SJCRH30 (cell line): ENCODE measurements around the gene SCN8A. TPM values are rescaled to one million over a fixed set of nuclear protein-coding genes. Genes with fewer than 3 reads are reported as not detected.
"Not testable (repeated sequence)": the region's sequence is repeated elsewhere in the genome, so short reads cannot be mapped to it uniquely, and the experiment has no call there.

Source experiments
- DNase-seq, 2 experiments: peaks; one replicate each; pipeline ENCODE4 v3.0.0-alpha.2; 2015 to 2020
- H3K27ac ChIP-seq: fragments of 250-450 bp; sonication (Bioruptor Pico); 2 replicates; pipeline ENCODE4 v1.5.1; 2020; ENCODE audit warnings: mild to moderate bottlenecking, moderate library complexity
- H3K27me3 ChIP-seq: fragments of 250-450 bp; sonication (Bioruptor Pico); 2 replicates; pipeline ENCODE4 v1.5.1; 2020; ENCODE audit warnings: mild to moderate bottlenecking, moderate library complexity
- H3K36me3 ChIP-seq: fragments of 250-450 bp; sonication (Bioruptor Pico); 2 replicates; pipeline ENCODE4 v1.5.1; 2020; ENCODE audit warnings: mild to moderate bottlenecking, moderate library complexity
- H3K4me1 ChIP-seq: fragments of 250-450 bp; sonication (Bioruptor Pico); 2 replicates; pipeline ENCODE4 v1.5.1; 2020; ENCODE audit warnings: mild to moderate bottlenecking, moderate library complexity
- H3K4me3 ChIP-seq: fragments of 250-450 bp; sonication (Bioruptor Pico); 2 replicates; pipeline ENCODE4 v1.5.1; 2020; ENCODE audit warnings: mild to moderate bottlenecking, moderate library complexity
- H3K9me3 ChIP-seq: fragments of 250-450 bp; sonication (Bioruptor Pico); replicated peaks from 2 replicates; pipeline ENCODE4 v1.5.1; 2020; ENCODE audit warnings: mild to moderate bottlenecking, moderate library complexity
- total RNA-seq: library from RNA; depleted of rRNA; stranded (reverse); fragments of >200 nt; shearing (Covaris generic); gene quantifications from 2 replicates; pipeline ENCODE4 v1.2.3, GENCODE V29; 2014

The SCN8A gene
- total RNA-seq, 1 experiment from 2014 or later: 0.67 TPM

DNA sequence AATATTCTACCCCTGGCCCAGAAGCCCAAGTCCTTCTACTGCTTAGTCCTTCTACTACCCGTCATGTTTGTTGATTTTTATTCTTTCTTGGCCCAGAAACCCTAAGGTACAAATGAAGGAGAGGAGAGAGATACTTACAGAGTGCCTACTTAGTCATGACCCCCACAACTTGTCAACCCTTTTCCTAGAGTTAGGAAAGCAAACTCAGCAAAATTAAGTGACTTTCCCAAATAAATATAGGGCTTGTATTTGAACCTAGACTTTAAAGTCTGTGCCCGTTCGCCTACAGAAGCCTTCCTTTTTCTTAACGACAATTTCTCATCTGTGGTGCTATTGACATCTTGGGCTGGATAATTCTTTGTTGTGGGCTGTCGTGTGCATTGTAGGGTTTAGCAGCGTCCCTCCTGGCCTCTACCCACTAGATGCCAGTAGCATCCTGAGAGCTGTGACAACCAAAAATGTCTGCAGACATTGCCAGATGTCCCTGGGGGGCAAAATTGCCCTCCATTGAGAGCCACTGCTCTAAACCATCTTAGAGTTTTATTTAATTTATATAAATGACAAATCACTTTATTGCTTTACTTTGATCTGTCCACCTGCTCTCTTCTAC is 175.1 kb downstream of the SCN8A start:
- H3K9me3 ChIP-seq: no peaks in the 10 kb centered on the region
- no peaks in the 10 kb centered on the region for H3K36me3 ChIP-seq
- DNase-seq: no peak
- H3K27me3 ChIP-seq: peaks cover 16% of the 10 kb centered on the region
- no peak overlapping the region for H3K27ac ChIP-seq
- H3K4me3 ChIP-seq: no peak overlapping the region
- H3K4me1 ChIP-seq: no peaks in the 10 kb centered on the region

DNA sequence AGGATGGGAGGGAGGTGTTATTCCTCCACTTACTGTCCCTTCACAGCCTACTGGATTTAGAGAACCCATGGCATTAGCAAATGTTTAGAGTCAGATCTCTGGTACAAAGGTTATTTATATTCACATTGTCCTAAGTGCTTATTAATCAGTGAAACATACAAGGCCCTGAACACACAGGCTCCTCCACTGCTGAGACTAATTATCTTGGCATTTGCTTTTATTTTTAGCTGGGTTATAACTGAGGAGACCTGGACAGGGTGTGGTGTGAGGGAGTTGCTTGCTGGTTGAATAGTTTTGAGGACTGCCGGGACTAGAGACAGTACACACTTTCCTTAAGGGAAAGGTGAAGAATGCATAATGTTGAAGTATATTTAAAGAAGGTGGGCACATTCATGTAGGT is 180.0 kb downstream of the SCN8A start:
- DNase-seq: no peak
- H3K36me3 ChIP-seq: no peaks in the 10 kb centered on the region

DNA sequence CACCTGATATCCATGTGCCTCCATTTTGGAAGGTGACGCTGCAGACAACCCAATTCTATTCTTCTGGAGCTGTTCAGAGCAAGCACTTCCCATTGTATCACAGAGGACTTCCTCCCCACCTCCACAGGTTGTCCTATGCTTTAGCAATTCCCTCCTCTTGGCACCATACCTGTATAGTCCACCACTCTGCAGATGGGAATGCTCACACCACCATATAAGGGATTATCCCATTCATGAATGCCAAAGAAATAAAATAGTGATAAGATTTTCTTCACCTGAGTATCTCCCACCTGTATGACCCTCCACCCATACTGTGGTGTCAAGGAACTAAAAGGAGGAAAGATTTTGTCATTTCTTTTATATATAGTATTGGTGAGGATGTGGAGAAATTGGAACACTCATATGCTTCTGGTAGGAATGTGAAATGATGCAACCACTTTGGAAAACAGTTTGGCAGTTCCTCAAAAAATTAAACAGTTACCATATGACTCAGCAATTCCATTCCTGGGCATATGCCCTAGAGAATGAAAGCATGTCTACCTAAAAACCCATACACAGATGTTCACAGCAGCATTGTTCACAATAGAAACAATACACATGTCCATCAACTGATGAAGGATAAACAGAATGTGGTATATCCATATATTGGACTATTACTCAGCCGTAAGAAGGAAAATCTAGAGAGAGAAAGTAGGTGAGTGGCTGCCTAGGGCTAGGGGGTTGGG is 182.3 kb downstream of the SCN8A start:
- Histone ChIP-seq H3K27me3 (peaks cover 15% of the 10 kb centered on the region), H3K9me3 (no peaks in the 10 kb centered on the region), H3K4me1 (no peaks in the 10 kb centered on the region), H3K4me3 (no peak overlapping the region), H3K27ac (no peak overlapping the region), H3K36me3 (no peaks in the 10 kb centered on the region)
- no peak for DNase-seq

More for the DNA sequence above, 180.0 kb downstream of the SCN8A start:
- Histone ChIP-seq H3K27me3 (peaks cover 19% of the 10 kb centered on the region), H3K4me3 (no peak overlapping the region), H3K4me1 (no peaks in the 10 kb centered on the region), H3K27ac (no peak overlapping the region), H3K9me3 (no peaks in the 10 kb centered on the region)

DNA sequence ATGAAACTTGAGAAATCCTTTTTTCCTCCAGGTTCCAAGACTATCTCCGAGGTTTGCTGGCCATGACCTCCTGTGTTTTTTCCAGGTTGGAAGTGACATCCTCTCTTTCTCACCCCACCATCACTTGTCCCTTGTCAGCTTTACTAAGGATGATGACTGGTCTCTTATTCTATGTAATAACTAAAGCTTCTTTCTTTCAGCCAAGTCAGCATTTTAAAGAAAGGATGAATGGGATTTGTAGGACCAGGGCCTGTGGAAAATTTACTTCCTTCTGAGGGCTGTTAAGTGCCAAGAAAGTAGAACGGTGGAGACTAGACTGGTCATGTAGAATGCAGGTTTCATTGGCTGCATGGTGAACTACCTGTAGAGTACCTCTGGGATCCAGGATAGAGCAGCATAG is 183.9 kb downstream of the SCN8A start:
- DNase-seq: no peak

DNA sequence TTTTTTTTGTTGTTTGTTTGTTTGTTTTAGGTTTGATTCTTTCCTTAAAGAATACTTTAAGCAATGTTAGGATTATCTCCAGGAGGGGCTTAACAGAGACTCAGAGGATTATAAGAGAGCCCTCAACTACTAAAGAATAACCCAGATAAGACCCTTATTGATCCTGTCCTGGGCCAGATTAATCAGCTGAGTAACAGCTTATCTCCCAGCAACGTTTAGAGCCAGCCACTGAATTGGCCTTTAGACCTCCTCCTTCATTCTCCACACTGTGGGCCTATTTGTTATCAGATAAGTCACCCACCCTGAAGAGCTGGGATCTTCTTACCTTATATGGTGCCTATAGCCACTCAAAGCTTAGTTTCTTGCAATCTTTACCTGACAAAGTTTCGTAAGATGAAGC is 186.4 kb downstream of the SCN8A start:
- H3K36me3 ChIP-seq: no peaks in the 10 kb centered on the region
- DNase-seq: no peak
- H3K9me3 ChIP-seq: no peaks in the 10 kb centered on the region
- H3K4me1 ChIP-seq: no peaks in the 10 kb centered on the region
- peaks cover 3% of the 10 kb centered on the region; the same call in 1 of the 2 replicates for H3K27me3 ChIP-seq
- no peak overlapping the region for H3K27ac ChIP-seq
- H3K4me3 ChIP-seq: no peak overlapping the region

More for the DNA sequence above, 183.9 kb downstream of the SCN8A start:
- no peaks in the 10 kb centered on the region for H3K36me3 ChIP-seq
- no peak overlapping the region for H3K27ac ChIP-seq
- no peaks in the 10 kb centered on the region for H3K4me1 ChIP-seq
- H3K4me3 ChIP-seq: no peak overlapping the region
- no peaks in the 10 kb centered on the region for H3K9me3 ChIP-seq
- peaks cover 3% of the 10 kb centered on the region; the same call in 1 of the 2 replicates for H3K27me3 ChIP-seq

DNA sequence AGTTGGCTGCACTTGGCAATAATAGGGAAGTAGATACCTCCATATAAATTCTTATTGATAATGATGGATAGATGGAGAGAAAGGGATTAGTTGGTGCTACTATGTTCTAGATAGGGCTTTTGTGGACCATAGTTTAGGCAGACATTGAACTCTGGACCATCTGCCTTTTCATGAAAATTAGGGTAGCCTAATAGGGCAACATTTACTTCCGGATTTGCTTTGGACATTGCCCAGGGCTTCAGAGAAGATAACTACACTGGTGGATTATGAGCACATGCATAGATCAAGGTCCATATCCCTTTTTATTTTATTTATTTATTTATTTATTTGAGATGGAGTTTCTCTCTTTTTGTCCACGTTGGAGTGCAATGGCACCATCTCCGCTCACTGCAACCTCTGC is 186.9 kb downstream of the SCN8A start:
- H3K27me3 ChIP-seq: peaks cover 3% of the 10 kb centered on the region; the same call in 1 of the 2 replicates
- no peaks in the 10 kb centered on the region for H3K9me3 ChIP-seq
- H3K4me1 ChIP-seq: no peaks in the 10 kb centered on the region
- no peak overlapping the region for H3K4me3 ChIP-seq
- DNase-seq: no peak
- H3K36me3 ChIP-seq: no peaks in the 10 kb centered on the region
- H3K27ac ChIP-seq: no peak overlapping the region

DNA sequence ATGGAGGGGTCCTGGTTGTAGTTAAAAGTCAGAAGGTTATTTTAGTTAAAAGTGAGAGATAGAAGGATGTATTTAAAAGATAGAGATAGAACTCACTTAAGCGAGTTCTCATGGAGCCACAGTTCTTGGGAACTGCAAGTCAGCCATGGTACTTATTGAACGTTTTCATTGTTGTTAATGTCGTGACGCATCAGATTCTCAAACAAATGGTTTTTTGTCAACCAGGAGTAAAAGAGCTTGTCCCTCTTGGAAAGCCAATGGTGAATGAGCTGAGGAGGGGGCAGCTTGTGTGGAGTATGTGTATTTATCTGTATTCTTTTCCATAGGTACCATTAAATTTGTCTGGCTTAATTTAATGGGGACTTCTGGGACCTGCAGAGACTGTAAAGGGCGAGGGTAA is 188.8 kb downstream of the SCN8A start:
- no peaks in the 10 kb centered on the region for H3K27me3 ChIP-seq
- H3K27ac ChIP-seq: no peak overlapping the region
- DNase-seq: no peak
- H3K9me3 ChIP-seq: no peaks in the 10 kb centered on the region
- no peaks in the 10 kb centered on the region for H3K36me3 ChIP-seq
- no peaks in the 10 kb centered on the region for H3K4me1 ChIP-seq
- H3K4me3 ChIP-seq: no peak overlapping the region

DNA sequence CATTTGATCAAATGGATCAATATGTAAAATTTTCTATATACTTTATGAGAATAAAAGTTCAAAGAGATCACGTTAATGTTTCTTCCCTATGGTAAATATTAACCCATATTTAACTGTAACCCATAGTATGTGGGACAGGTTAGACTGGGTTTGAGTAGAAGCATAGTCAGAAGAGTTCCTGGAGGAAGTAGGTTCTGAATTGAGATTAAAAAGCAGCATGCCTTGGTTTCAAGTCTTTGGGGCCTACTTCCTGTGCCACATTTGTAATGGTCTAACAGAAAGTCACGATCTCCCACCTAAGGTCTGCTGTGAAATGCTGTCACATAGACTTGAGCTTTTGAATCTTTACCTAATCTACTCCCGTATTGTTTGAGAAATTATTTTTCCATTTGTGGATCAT is 193.7 kb downstream of the SCN8A start:
- peaks cover 7% of the 10 kb centered on the region; the same call in 1 of the 2 replicates for H3K27me3 ChIP-seq
- H3K4me3 ChIP-seq: no peak overlapping the region
- H3K9me3 ChIP-seq: no peaks in the 10 kb centered on the region
- H3K4me1 ChIP-seq: no peaks in the 10 kb centered on the region
- DNase-seq: no peak
- H3K27ac ChIP-seq: no peak overlapping the region
- no peaks in the 10 kb centered on the region for H3K36me3 ChIP-seq

DNA sequence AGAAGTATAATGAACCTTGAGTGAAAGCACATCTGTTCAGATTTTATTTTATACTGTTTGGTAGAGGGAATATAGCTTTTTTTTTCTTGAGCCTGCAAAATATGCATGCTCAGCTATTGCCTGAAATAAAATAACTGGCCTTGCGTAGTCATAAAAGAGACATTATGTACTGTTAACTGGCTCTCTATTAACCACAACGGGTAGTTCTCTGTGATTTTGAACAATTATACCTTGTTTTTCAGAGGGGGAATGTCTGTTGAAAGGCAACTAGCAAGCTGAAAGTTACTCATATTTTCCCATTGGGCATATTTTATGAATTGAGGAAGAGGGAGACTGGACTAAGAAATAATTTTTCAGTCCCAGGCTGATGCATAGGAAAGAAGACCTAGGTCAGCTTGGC is 194.9 kb downstream of the SCN8A start:
- DNase-seq: no peak
- Histone ChIP-seq H3K9me3 (no peaks in the 10 kb centered on the region), H3K4me1 (no peaks in the 10 kb centered on the region), H3K27me3 (peaks cover 9% of the 10 kb centered on the region; the same call in 1 of the 2 replicates), H3K4me3 (no peak overlapping the region), H3K36me3 (no peaks in the 10 kb centered on the region), H3K27ac (no peak overlapping the region)

DNA sequence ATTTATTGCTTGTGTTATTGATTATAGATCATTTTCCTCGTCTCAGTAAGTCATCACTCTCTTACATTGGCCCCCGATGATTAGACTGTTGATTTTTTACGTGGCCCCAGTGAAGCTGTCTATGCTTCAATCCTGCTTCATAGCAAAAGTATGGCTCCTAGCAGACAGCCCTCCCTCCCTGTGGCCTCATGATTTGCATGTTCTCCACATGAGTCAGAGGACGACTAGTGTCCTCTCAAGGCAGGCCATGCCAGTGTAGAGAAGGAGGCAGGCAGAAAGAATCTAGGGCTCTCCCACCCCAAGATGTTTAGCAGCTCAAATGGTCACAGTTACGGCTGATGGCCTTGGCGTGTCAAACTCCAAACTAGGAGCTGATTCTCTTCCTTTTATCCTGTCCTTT is 197.8 kb downstream of the SCN8A start:
- Histone ChIP-seq H3K27ac (no peak overlapping the region), H3K4me1 (no peaks in the 10 kb centered on the region), H3K36me3 (no peaks in the 10 kb centered on the region), H3K27me3 (peaks cover 12% of the 10 kb centered on the region; the same call in 1 of the 2 replicates), H3K9me3 (no peaks in the 10 kb centered on the region), H3K4me3 (no peak overlapping the region)
- no peak for DNase-seq

DNA sequence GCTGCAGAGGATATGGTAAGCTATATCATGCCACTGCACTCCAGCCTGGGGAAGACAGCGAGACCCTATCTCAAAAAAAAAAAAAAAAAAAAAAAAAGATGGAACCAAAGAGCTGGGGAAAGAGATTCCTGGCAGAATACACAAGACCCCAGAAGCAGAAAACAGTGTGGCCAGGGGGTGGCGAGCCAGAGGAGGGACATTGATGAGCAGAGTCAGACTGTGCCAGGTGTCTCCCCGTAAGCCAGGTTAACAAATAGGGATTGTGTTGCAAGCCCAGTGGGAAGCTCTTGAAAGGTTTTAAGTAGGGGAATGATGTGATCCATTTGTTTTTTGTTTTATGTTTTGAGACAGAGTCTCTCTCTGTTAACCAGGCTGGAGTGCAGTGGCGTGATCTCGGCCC is 201.4 kb downstream of the SCN8A start:
- Histone ChIP-seq H3K9me3 (no peaks in the 10 kb centered on the region), H3K36me3 (no peaks in the 10 kb centered on the region), H3K4me1 (no peaks in the 10 kb centered on the region), H3K27ac (no peak overlapping the region), H3K27me3 (0 out of 2 replicates have a peak, but pooled peaks cover 5% of the 10 kb centered on the region), H3K4me3 (no peak overlapping the region)
- DNase-seq: no peak

DNA sequence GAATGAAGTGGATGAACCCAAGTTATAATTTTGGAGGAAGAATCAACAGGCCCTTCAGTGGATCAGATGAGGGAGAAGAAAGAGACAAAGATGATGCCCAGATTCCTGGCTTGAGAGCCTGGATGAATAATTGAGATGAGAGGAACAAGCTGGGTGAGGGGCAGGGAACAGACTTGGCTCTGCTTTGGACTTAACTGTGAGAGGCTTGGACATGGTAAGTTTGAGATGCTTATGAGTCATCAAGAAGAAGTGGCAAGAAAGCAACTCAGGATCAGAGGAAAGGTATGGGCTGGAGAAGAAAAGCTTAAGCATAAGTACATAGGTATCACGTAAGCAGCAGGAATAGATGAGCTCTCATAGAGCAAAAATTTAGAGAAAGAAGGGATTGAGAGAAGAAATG is 202.2 kb downstream of the SCN8A start:
- Histone ChIP-seq H3K36me3 (no peaks in the 10 kb centered on the region), H3K4me3 (no peak overlapping the region), H3K27ac (no peak overlapping the region), H3K27me3 (0 out of 2 replicates have a peak, but pooled peaks cover 5% of the 10 kb centered on the region), H3K4me1 (no peaks in the 10 kb centered on the region), H3K9me3 (no peaks in the 10 kb centered on the region)
- DNase-seq: no peak

DNA sequence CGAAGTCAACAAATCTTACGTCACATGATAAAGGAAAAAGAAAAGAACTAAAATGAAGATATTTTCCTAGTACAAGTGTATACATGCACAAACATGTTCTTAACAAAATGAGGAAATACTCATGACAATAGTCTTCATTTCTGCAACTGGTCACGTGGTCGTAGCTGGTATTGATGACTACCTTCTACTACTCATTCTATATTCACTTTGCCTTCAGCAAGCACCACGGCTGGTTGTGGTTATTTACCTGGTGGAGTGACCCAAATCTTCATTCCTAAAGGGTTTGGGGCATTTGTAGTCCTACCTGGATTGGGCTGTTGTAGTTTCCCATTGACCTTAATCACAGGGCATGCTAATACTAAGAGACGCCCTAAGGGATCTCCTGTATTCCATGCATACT is 206.3 kb downstream of the SCN8A start:
- H3K4me3 ChIP-seq: no peak overlapping the region
- H3K9me3 ChIP-seq: no peaks in the 10 kb centered on the region
- H3K27ac ChIP-seq: no peak overlapping the region
- peaks cover 3% of the 10 kb centered on the region; the same call in 1 of the 2 replicates for H3K27me3 ChIP-seq
- H3K36me3 ChIP-seq: no peaks in the 10 kb centered on the region
- DNase-seq: no peak
- no peaks in the 10 kb centered on the region for H3K4me1 ChIP-seq

DNA sequence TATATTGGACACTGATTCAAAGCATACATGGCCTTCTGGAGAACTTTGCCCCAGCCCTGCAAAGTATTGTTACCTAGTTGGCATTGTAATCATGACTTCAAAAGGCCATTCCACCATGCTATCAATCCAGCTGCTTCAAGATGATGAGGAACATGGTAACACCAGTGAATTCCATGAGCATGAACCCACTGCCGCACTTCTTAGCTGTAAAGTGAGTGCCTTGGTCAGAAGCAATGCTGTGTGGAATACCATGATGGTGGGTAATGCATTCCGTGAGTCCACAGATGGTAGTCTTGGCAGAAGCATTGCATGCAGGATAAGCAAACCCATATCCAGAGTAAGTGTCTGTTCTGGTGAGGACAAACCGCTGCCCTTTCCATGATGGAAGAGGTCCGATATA is 207.0 kb downstream of the SCN8A start:
- H3K9me3 ChIP-seq, H3K27ac ChIP-seq, DNase-seq: not testable (repeated sequence)

DNA sequence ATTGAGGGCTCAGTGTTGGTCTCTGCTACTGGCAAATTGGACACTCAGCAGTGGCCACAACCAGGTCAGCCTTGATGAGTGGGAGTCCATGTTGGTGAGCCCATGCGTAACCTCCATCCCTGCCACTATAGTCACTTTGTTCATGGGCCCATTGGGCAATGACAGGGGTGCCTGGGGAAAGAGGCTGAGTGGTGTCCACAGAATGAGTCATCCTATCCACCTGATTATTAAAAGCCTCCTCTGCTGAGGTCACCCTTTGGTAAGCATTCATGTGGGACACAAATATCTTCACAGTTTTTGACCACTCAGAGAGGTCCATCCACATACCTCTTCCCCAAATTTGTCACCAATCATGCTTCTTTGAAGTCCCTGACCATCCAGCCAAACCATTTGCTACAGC is 207.5 kb downstream of the SCN8A start:
- H3K4me3 ChIP-seq: no peak overlapping the region
- peaks cover 3% of the 10 kb centered on the region; the same call in 1 of the 2 replicates for H3K27me3 ChIP-seq
- DNase-seq: no peak

More for the DNA sequence above, 207.0 kb downstream of the SCN8A start:
- H3K27me3 ChIP-seq, H3K4me1 ChIP-seq, H3K36me3 ChIP-seq, H3K4me3 ChIP-seq: not testable (repeated sequence)

More for the DNA sequence above, 207.5 kb downstream of the SCN8A start:
- Histone ChIP-seq H3K4me1 (no peaks in the 10 kb centered on the region), H3K9me3 (no peaks in the 10 kb centered on the region), H3K27ac (no peak overlapping the region), H3K36me3 (no peaks in the 10 kb centered on the region)
